ENCODE measurements around the gene EEF1B2. TPM values are rescaled to one million over a fixed set of nuclear protein-coding genes. Genes with fewer than 3 reads are reported as not detected.
"Not testable (repeated sequence)": the region's sequence is repeated elsewhere in the genome, so short reads cannot be mapped to it uniquely, and the experiment has no call there.

EEF1B2 gene
- total RNA-seq, 1 donor from 2014 or later: 408 TPM

GRCh38 chr2:206160807-206161179 is 1.1 kb downstream of the EEF1B2 start:
- Histone ChIP-seq H3K4me3 (peak overlapping the region; percentile 87), H3K27ac (peak overlapping the region; percentile 90), H3K9me3 (no peaks in the 10 kb centered on the region), H3K4me1 (peaks cover 33% of the 10 kb centered on the region), H3K36me3 (peaks cover 47% of the 10 kb centered on the region), H3K27me3 (ENCODE audit: low read depth) (no peaks in the 10 kb centered on the region)
- intact Hi-C loops (cut with DNase I): no loop called here
- DNase-seq (no peak), ATAC-seq (no peak)
- TF ChIP-seq CTCF (IDR thresholded peaks at IDR 0.05): no peak

DNA sequence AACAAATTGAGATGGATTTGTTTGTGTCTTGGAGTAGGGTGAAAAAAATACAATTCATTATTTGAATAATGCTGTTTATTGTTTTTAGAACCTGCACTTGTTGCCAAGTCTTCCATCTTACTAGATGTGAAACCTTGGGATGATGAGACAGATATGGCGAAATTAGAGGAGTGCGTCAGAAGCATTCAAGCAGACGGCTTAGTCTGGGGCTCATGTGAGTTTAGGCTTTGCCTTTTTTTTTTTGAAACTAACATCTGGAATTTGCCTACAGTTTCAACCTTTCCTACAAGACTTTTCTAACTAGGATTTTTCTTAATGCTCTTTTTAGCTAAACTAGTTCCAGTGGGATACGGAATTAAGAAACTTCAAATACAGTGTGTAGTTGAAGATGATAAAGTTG is 2.7 kb downstream of the EEF1B2 start:
- H3K4me3 ChIP-seq; H3K27me3 ChIP-seq (ENCODE audit: low read depth); intact Hi-C loops (cut with DNase I); DNase-seq; ATAC-seq; H3K27ac ChIP-seq; H3K9me3 ChIP-seq: not testable (repeated sequence)
- H3K4me1 ChIP-seq: peaks cover 27% of the 10 kb centered on the region
- H3K36me3 ChIP-seq: peaks cover 44% of the 10 kb centered on the region

DNA sequence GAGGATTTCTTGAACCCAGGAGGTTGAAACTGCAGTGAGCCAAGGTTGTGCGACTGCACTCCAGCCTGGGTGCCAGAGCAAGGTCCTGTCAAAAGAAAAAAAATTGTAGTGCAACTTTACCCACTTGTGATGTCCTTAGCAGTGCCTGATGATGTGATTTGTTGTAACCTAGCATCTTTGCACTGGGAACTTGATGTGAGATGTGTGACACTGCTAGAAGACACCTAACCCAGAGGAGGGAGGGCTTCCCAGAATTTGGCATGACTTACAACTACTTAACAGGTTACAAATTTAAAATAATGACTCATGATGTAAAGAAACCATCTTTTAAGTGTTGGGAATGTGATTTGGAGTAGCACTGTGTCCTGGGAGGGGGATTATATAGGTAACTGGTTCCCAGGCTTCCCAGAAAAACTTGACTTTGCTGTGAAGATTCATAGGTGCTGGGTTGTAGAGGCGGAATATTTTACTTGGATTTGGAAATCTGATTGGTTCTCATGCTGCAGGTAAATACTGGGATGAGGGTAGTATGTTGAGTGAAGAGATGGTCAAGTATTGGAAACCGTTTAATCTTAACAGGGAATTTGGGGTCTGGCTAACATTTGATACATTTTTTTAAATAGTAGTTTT is 3.7 kb downstream of the EEF1B2 start:
- ATAC-seq (no peak), DNase-seq (no peak)
- Histone ChIP-seq H3K4me3 (no peak overlapping the region), H3K27me3 (ENCODE audit: low read depth) (no peaks in the 10 kb centered on the region), H3K36me3 (peaks cover 47% of the 10 kb centered on the region), H3K4me1 (peaks cover 18% of the 10 kb centered on the region), H3K27ac (no peak overlapping the region), H3K9me3 (no peaks in the 10 kb centered on the region)
- no peak for TF ChIP-seq CTCF (IDR thresholded peaks at IDR 0.05)
- intact Hi-C loops (cut with DNase I): no loop called here

GRCh38 chr2:206164261-206164862 is 4.7 kb downstream of the EEF1B2 start:
- Histone ChIP-seq H3K4me1 (peaks cover 16% of the 10 kb centered on the region), H3K27ac (no peak overlapping the region), H3K27me3 (ENCODE audit: low read depth) (no peaks in the 10 kb centered on the region), H3K4me3 (no peak overlapping the region), H3K36me3 (peaks cover 48% of the 10 kb centered on the region), H3K9me3 (no peaks in the 10 kb centered on the region)
- intact Hi-C loops (cut with DNase I): no loop called here
- TF ChIP-seq CTCF (IDR thresholded peaks at IDR 0.05): peak; percentile 71
- DNase-seq: no peak
- ATAC-seq: no peak

- intact Hi-C loops (cut with DNase I); H3K9me3 ChIP-seq; H3K4me1 ChIP-seq; ATAC-seq; DNase-seq; H3K4me3 ChIP-seq; H3K27me3 ChIP-seq (ENCODE audit: low read depth); H3K27ac ChIP-seq: not testable (repeated sequence)
- peaks cover 22% of the 10 kb centered on the region for H3K36me3 ChIP-seq
Measured at GRCh38 chr2:206168230-206168629, 8.5 kb downstream of the EEF1B2 start.

- intact Hi-C loops (cut with DNase I); H3K9me3 ChIP-seq; H3K27me3 ChIP-seq (ENCODE audit: low read depth); H3K4me1 ChIP-seq; H3K4me3 ChIP-seq; DNase-seq; H3K36me3 ChIP-seq; H3K27ac ChIP-seq; ATAC-seq: not testable (repeated sequence)
Measured at GRCh38 chr2:206171624-206172397, 12.1 kb downstream of the EEF1B2 start.

GRCh38 chr2:206173147-206173546 is 13.5 kb downstream of the EEF1B2 start:
- Histone ChIP-seq H3K9me3 (no peaks in the 10 kb centered on the region), H3K27ac (no peak overlapping the region), H3K27me3 (ENCODE audit: low read depth) (no peaks in the 10 kb centered on the region), H3K4me1 (no peaks in the 10 kb centered on the region), H3K4me3 (no peak overlapping the region), H3K36me3 (peaks cover 3% of the 10 kb centered on the region)
- TF ChIP-seq CTCF (IDR thresholded peaks at IDR 0.05): no peak
- DNase-seq (no peak), ATAC-seq (no peak)
- intact Hi-C loops (cut with DNase I): no loop called here
